ENCODE data around the gene PDF. TPM values are rescaled to one million over a fixed set of nuclear protein-coding genes. Genes with fewer than 3 reads are reported as not detected.

Gene PDF
- total RNA-seq, 1 donor from 2014 or later = 15.3 TPM

DNA sequence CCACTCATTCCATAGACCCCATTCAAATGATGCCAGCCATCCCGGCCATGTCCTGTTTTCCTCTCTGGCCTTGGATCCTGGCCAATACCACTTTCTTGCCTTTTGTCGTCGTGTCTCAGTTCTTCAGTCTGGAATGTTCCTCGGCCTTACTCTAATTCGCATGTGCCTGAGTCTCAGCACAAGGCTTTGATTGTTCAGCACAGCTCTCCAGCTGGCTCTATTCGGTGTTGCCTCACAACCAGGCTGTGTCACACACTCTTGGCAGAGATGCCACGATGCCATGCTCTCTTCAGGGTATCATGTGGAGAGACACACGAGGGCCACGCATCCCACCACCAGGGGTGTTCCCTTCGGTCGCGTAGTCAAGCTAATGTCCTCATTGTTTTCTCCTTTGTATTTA lies 21.1 kb downstream of the PDF start:
- TF ChIP-seq, protein P1, sequence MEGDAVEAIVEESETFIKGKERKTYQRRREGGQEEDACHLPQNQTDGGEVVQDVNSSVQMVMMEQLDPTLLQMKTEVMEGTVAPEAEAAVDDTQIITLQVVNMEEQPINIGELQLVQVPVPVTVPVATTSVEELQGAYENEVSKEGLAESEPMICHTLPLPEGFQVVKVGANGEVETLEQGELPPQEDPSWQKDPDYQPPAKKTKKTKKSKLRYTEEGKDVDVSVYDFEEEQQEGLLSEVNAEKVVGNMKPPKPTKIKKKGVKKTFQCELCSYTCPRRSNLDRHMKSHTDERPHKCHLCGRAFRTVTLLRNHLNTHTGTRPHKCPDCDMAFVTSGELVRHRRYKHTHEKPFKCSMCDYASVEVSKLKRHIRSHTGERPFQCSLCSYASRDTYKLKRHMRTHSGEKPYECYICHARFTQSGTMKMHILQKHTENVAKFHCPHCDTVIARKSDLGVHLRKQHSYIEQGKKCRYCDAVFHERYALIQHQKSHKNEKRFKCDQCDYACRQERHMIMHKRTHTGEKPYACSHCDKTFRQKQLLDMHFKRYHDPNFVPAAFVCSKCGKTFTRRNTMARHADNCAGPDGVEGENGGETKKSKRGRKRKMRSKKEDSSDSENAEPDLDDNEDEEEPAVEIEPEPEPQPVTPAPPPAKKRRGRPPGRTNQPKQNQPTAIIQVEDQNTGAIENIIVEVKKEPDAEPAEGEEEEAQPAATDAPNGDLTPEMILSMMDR (IDR thresholded peaks at IDR 0.05) = no peak
- POLR2A ChIA-PET = no interaction called here
- ATAC-seq (ENCODE audit: low read depth) (no peak), DNase-seq (no peak)
- H3K27me3 Mint-ChIP-seq = no peaks in the 10 kb centered on the region
- peaks cover 24% of the 10 kb centered on the region for H3K4me1 Mint-ChIP-seq
- H3K9me3 Mint-ChIP-seq = no peaks in the 10 kb centered on the region
- H3K4me3 Mint-ChIP-seq = peak overlapping the region; percentile 21
- H3K27ac Mint-ChIP-seq = peak overlapping the region; percentile 5
- CTCF ChIA-PET = interaction anchor here (1.0 kb wide), 1 partner anchor 35 kb away, joined by 3 read pairs; no protein-coding TSS in a partner anchor
- peaks cover 14% of the 10 kb centered on the region for H3K36me3 Mint-ChIP-seq (ENCODE audit: low read depth)
- intact Hi-C loops (cut with micrococcal nuclease) = no loop called here

GRCh38 chr16:69307856-69308255 lies 22.5 kb downstream of the PDF start:
- DNase-seq = no peak
- Mint-ChIP-seq H3K4me1 (peaks cover 13% of the 10 kb centered on the region), H3K9me3 (no peaks in the 10 kb centered on the region), H3K36me3 (ENCODE audit: low read depth) (peaks cover 7% of the 10 kb centered on the region), H3K27ac (no peak overlapping the region), H3K4me3 (no peak overlapping the region), H3K27me3 (no peaks in the 10 kb centered on the region)
- TF ChIP-seq, protein P1 (IDR thresholded peaks at IDR 0.05) = no peak
- ChIA-PET POLR2A (no interaction called here), CTCF (no interaction called here)
- no peak for ATAC-seq (ENCODE audit: low read depth)
- intact Hi-C loops (cut with micrococcal nuclease) = no loop called here

GRCh38 chr16:69307091-69307490 lies 23.3 kb downstream of the PDF start:
- ATAC-seq (ENCODE audit: low read depth) (no peak), DNase-seq (no peak)
- H3K27ac Mint-ChIP-seq = no peak overlapping the region
- POLR2A ChIA-PET = interaction anchor here (0.6 kb wide), 1 partner anchor 24 kb away, joined by 16 read pairs; no protein-coding TSS in a partner anchor
- TF ChIP-seq, protein P1 (IDR thresholded peaks at IDR 0.05) = no peak
- H3K4me1 Mint-ChIP-seq = peaks cover 14% of the 10 kb centered on the region
- H3K27me3 Mint-ChIP-seq = no peaks in the 10 kb centered on the region
- H3K9me3 Mint-ChIP-seq = no peaks in the 10 kb centered on the region
- intact Hi-C loops (cut with micrococcal nuclease) = no loop called here
- no peak overlapping the region for H3K4me3 Mint-ChIP-seq
- CTCF ChIA-PET = no interaction called here
- peaks cover 4% of the 10 kb centered on the region for H3K36me3 Mint-ChIP-seq (ENCODE audit: low read depth)

DNA sequence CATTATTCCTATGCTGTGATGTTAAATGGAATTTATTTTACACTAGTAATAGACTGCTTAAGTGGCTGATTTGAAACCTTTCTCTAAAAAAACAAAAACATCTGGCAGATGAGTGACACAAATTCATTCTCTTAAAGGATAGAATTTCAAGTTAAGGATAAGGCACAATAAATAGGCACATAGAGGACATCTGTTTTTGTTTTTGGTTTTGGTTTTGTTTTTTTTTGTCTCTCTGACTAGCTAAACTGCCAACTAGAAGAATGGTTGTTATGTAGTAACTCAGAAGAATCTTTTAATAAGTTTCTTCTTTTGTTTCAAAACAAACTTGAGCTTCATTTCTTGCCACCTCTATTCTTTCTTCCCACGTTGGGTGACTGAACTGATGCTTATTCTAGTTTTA lies 24.4 kb downstream of the PDF start:
- CTCF ChIA-PET = no interaction called here

GRCh38 chr16:69302301-69302700 lies 28.1 kb downstream of the PDF start:
- DNase-seq (no peak), ATAC-seq (ENCODE audit: low read depth) (no peak)
- Mint-ChIP-seq H3K36me3 (ENCODE audit: low read depth) (peaks cover 11% of the 10 kb centered on the region), H3K27ac (no peak overlapping the region), H3K4me3 (no peak overlapping the region), H3K9me3 (no peaks in the 10 kb centered on the region), H3K27me3 (no peaks in the 10 kb centered on the region), H3K4me1 (peaks cover 3% of the 10 kb centered on the region)
- ChIA-PET CTCF (interaction anchor here (0.7 kb wide), 1 partner anchor 94 kb away, joined by 3 read pairs; no protein-coding TSS in a partner anchor), POLR2A (interaction anchor here (0.7 kb wide), 1 partner anchor 232 kb away, joined by 3 read pairs; no protein-coding TSS in a partner anchor)
- intact Hi-C loops (cut with micrococcal nuclease) = no loop called here
- TF ChIP-seq, protein P1 (IDR thresholded peaks at IDR 0.05) = no peak

More for the DNA sequence above, 24.4 kb downstream of the PDF start:
- H3K4me1 Mint-ChIP-seq = peaks cover 10% of the 10 kb centered on the region
- POLR2A ChIA-PET = interaction anchor here (0.7 kb wide), 1 partner anchor 1013 kb away, joined by 3 read pairs; no protein-coding TSS in a partner anchor
- intact Hi-C loops (cut with micrococcal nuclease) = no loop called here
- DNase-seq (no peak), ATAC-seq (ENCODE audit: low read depth) (no peak)
- no peak overlapping the region for H3K4me3 Mint-ChIP-seq
- H3K36me3 Mint-ChIP-seq (ENCODE audit: low read depth) = no peaks in the 10 kb centered on the region
- no peaks in the 10 kb centered on the region for H3K27me3 Mint-ChIP-seq
- TF ChIP-seq, protein P1 (IDR thresholded peaks at IDR 0.05) = no peak
- H3K9me3 Mint-ChIP-seq = no peaks in the 10 kb centered on the region
- no peak overlapping the region for H3K27ac Mint-ChIP-seq

Data from activated B cell treated with CpG ODN at 0.5 μM for 24 hours (primary cell).